IMR-90 (cell line): ENCODE measurements around the gene ITGA6.

Experiments used
- CEBPB ChIP-seq: IDR thresholded peaks from 2 replicates; pipeline ENCODE4 v1.6.1; 2012; ENCODE audit warnings: low read depth, low read length, improper control_type of control experiment
- CHD1 ChIP-seq: IDR thresholded peaks from 2 replicates; pipeline ENCODE4 v1.6.1; 2012; ENCODE audit warnings: low read depth, low read length, improper control_type of control experiment
- FOS ChIP-seq: fragments of 150-350 bp; IDR thresholded peaks from 2 replicates; pipeline ENCODE4 v1.6.1; 2016; ENCODE audit warnings: low read depth, low read length
- MAFK ChIP-seq: IDR thresholded peaks from 2 replicates; pipeline ENCODE4 v1.6.1; 2012; ENCODE audit warnings: low read depth, low read length, improper control_type of control experiment
- MAZ ChIP-seq: IDR thresholded peaks from 2 replicates; pipeline ENCODE4 v1.6.1; 2012; ENCODE audit warnings: low read depth, mild to moderate bottlenecking, low read length, improper control_type of control experiment, moderate library complexity, borderline replicate concordance
- MXI1 ChIP-seq: IDR thresholded peaks from 2 replicates; pipeline ENCODE4 v1.6.1; 2012; ENCODE audit warnings: low read depth, mild to moderate bottlenecking, low read length, moderate library complexity, borderline replicate concordance
- NFE2L2 ChIP-seq: fragments of 150-350 bp; IDR thresholded peaks from 2 replicates; pipeline ENCODE4 v1.6.1; 2016; ENCODE audit warnings: low read depth, mild to moderate bottlenecking, low read length
- POLR2A ChIP-seq: IDR thresholded peaks from 2 replicates; pipeline ENCODE4 v1.6.1; 2012; ENCODE audit warnings: mild to moderate bottlenecking, low read depth, low read length
- RAD21 ChIP-seq: IDR thresholded peaks from 2 replicates; pipeline ENCODE4 v1.6.1; 2012; ENCODE audit warnings: low read length, improper control_type of control experiment
- SMC3 ChIP-seq: fragments of 150-350 bp; IDR thresholded peaks from 2 replicates; pipeline ENCODE4 v1.6.1; 2016; ENCODE audit warnings: low read depth, mild to moderate bottlenecking, antibody characterized with exemption, low read length, moderate library complexity
- TF ChIP-seq, protein P1 (sequence below): fragments of 150-350 bp; IDR thresholded peaks from 2 replicates; pipeline ENCODE4 v1.6.1; 2017; ENCODE audit warnings: mild to moderate bottlenecking, antibody characterized with exemption, low read length, low read depth
- TF ChIP-seq, protein P2 (sequence below): conservative IDR thresholded peaks from 2 replicates; pipeline ENCODE4 v1.5.1; 2012; ENCODE audit warnings: mild to moderate bottlenecking, low read depth, low read length, improper control_type of control experiment
- TF ChIP-seq, protein P3 (sequence below): fragments of 150-350 bp; IDR thresholded peaks from 2 replicates; pipeline ENCODE4 v1.6.1; 2016; ENCODE audit warnings: low read depth, mild to moderate bottlenecking, low read length, moderate library complexity, borderline replicate concordance

DNA sequence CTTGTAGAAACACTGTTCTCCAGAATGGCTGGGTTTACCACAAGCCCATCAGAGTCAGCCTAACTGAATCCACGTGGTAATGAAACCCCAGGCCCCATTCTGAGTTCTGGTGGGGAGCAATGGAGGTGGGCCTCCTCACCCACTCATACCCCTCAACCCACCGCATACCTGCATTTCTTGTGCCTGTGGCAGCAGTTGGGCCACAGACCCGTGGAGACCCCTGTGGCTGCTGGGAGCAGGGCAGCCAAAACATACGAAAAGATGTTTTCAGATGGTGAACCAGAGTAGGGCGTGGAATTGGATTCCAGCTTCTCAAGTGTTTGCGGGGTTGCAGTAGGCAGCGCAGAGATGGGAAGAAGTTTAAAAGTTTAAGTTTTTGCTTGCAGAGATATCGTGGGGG is 51.0 kb downstream of the ITGA6 start:
- TF ChIP-seq CHD1 (no peak), NFE2L2 (no peak), FOS (no peak), POLR2A (no peak), SMC3 (no peak), MAZ (no peak), RAD21 (no peak), MXI1 (no peak), CEBPB (no peak), MAFK (no peak)
- TF ChIP-seq, protein P1, sequence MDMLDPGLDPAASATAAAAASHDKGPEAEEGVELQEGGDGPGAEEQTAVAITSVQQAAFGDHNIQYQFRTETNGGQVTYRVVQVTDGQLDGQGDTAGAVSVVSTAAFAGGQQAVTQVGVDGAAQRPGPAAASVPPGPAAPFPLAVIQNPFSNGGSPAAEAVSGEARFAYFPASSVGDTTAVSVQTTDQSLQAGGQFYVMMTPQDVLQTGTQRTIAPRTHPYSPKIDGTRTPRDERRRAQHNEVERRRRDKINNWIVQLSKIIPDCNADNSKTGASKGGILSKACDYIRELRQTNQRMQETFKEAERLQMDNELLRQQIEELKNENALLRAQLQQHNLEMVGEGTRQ = no peak
- TF ChIP-seq, protein P2, sequence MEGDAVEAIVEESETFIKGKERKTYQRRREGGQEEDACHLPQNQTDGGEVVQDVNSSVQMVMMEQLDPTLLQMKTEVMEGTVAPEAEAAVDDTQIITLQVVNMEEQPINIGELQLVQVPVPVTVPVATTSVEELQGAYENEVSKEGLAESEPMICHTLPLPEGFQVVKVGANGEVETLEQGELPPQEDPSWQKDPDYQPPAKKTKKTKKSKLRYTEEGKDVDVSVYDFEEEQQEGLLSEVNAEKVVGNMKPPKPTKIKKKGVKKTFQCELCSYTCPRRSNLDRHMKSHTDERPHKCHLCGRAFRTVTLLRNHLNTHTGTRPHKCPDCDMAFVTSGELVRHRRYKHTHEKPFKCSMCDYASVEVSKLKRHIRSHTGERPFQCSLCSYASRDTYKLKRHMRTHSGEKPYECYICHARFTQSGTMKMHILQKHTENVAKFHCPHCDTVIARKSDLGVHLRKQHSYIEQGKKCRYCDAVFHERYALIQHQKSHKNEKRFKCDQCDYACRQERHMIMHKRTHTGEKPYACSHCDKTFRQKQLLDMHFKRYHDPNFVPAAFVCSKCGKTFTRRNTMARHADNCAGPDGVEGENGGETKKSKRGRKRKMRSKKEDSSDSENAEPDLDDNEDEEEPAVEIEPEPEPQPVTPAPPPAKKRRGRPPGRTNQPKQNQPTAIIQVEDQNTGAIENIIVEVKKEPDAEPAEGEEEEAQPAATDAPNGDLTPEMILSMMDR = no peak
- TF ChIP-seq, protein P3, sequence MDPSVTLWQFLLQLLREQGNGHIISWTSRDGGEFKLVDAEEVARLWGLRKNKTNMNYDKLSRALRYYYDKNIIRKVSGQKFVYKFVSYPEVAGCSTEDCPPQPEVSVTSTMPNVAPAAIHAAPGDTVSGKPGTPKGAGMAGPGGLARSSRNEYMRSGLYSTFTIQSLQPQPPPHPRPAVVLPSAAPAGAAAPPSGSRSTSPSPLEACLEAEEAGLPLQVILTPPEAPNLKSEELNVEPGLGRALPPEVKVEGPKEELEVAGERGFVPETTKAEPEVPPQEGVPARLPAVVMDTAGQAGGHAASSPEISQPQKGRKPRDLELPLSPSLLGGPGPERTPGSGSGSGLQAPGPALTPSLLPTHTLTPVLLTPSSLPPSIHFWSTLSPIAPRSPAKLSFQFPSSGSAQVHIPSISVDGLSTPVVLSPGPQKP = no peak
